Epithelial cell of proximal tubule (primary cell): ENCODE data around the gene C6orf89. TPM values are rescaled to one million over a fixed set of nuclear protein-coding genes. Genes with fewer than 3 reads are reported as not detected.
A peak's percentile ranks its signal among the peaks of the same experiment; 100 is the strongest.

ENCODE experiments used
- DNase-seq: peaks from one replicate; pipeline ENCODE4 v3.0.0-alpha.2; 2011; ENCODE audit warnings: low read depth
- H3K4me3 ChIP-seq: 2 replicates; pipeline ENCODE4 v1.5.1; 2011; ENCODE audit warnings: low read depth, mild to moderate bottlenecking, low read length
- total RNA-seq: library from RNA; depleted of rRNA; stranded (reverse); fragments of >200 nt; gene quantifications from 2 replicates; pipeline ENCODE4 v1.2.3, GENCODE V29; 2015
- TF ChIP-seq, protein P1 (sequence below): conservative IDR thresholded peaks from 2 replicates; pipeline ENCODE4 v1.5.1; 2012; ENCODE audit warnings: low read depth, mild to moderate bottlenecking, low read length

The C6orf89 gene
- total RNA-seq, 1 donor from 2014 or later: 16.3 TPM

DNA sequence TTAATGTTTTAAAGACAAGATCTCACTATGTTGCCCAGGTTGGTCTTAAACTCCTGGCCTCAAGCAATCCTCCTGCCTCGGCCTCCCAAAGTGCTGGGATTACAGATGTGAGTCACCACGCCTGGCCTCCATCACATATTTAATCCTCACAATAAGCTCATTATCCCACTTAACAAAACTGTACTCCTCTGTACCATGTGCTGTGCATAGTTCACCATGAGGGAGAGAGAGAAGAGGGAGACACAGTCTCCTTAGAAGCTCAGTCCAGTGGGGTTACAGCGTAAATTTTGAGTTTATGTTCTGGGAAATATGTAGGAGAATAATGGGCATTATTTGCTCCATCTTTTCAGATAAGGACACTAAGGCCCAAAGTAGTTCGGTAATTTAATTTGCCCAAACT, 38.6 kb upstream of the C6orf89 start:
- TF ChIP-seq, protein P1, sequence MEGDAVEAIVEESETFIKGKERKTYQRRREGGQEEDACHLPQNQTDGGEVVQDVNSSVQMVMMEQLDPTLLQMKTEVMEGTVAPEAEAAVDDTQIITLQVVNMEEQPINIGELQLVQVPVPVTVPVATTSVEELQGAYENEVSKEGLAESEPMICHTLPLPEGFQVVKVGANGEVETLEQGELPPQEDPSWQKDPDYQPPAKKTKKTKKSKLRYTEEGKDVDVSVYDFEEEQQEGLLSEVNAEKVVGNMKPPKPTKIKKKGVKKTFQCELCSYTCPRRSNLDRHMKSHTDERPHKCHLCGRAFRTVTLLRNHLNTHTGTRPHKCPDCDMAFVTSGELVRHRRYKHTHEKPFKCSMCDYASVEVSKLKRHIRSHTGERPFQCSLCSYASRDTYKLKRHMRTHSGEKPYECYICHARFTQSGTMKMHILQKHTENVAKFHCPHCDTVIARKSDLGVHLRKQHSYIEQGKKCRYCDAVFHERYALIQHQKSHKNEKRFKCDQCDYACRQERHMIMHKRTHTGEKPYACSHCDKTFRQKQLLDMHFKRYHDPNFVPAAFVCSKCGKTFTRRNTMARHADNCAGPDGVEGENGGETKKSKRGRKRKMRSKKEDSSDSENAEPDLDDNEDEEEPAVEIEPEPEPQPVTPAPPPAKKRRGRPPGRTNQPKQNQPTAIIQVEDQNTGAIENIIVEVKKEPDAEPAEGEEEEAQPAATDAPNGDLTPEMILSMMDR: no peak
- no peak overlapping the region for H3K4me3 ChIP-seq
- DNase-seq: no peak

DNA sequence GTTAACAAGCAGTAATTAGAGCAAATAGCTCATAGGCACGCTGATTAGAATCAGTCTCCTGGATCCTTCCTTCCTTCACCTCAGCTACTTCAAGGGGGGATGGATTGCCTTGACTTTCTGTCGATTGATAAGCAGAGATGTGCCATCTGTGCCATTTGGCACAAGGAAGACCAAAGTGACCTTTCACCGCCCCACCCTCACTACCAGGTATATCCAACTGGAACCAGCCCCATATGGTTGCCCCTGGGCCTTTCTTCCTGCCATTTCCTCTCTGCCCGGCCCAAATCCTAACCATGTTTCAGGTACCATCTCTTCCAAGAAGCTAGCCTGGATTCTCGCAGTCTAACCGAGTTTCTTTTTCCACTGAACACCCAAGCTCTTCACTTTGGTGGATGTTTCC, 37.8 kb upstream of the C6orf89 start:
- no peak overlapping the region for H3K4me3 ChIP-seq
- DNase-seq: no peak
- TF ChIP-seq, protein P1: no peak

DNA sequence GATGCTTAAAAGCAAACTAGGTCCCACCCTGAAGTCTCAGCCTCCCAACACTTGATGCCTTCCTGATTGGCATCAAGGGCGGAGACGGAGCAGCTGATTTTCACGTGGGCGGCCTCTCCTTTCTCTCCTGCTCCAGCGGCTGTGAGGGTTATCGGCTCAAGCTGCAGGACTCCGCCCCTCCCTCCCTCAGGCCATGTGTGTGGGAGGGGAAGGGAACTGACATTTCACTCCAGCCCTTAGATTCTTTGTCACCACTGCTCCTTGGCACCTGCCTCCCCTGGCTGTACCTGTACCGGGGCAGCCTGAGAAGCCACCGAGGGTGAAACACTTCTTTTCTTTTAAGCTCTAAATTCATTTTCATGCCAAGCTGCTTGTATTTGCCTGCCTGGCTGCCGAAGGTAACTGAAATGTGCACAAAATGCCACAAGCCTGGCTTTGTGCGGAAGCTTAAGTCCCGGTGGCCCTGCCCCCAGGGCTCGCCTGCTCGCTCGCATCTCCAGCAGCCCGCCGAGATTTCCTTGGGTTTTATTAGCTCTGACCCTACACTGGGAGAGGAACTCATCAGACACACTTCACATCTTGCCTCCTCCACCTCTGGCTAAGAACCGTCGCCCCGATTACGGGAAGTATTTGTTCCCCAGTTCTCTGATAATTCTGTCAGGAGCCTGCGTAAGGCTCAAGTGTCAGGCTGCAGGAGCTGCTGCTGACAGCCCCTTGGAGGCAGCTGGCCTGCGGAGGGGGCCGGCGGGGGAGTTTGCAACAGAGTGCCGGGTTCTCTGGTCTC, 36.9 kb upstream of the C6orf89 start:
- peak overlapping the region; percentile 4 for H3K4me3 ChIP-seq
- no peak for DNase-seq
- TF ChIP-seq, protein P1: no peak

DNA sequence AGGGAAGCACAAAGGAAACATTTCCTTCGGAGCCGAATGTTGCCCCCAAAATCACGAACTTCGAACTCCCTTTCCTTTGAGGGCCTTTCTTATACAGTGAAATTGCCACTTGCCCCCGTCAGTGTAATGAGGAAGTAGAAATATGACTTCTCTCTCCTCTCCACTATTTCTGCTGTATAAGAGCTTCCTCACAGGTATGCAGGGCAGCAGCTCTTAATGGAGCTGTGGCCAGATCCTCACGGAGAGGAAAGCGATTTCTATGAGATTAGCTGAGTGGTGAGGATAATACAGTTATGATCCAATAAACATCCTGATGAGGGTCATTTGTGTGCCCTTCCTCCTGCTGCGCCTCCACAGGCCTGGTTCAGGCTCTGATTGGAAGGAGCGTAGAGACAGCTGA, 35.7 kb upstream of the C6orf89 start:
- no peak for DNase-seq
- no peak overlapping the region for H3K4me3 ChIP-seq
- TF ChIP-seq, protein P1: no peak

DNA sequence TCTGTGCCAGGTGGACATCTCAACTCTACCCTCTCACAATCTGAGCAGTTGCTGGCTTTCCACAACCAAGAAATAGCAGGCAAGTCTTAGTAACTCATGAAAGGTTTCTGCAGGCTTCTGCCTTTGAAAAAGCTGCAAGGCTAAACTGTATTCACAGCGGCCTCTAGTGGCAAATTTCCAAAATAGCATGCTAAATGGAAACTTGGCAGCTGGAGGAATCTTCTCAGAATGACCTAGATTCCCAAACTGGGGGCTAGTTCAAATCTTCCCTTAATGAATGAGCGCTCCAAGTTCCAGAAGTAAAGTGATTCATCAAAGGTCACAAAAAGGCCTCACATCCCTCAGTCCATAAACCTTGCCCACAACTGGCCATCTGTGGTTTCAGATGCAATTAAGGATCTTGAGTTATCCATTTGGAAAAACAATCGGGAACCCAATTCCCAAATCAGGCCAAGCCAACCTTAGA, 34.6 kb upstream of the C6orf89 start:
- TF ChIP-seq, protein P1: peak; percentile 90
- DNase-seq: peak; percentile 48
- no peak overlapping the region for H3K4me3 ChIP-seq

DNA sequence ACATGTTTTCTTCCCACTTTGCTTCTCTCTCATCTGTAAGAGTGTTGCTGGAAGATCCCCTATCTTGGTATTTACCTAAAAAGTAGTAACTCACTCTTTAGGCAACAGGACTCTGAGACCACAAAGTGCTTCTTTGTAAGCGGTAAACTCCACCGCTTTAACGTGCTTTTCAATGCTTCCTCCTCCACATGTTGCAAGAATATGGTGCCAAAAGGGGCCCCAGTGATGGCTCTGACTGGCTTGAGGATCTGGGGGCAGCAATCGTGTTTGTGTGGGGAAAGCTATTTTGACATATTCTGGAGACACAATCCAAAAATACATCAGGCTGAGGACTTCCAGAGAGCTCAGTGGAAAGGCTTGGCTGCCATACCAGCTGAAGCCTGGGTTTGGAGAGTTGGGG, 34.1 kb upstream of the C6orf89 start:
- H3K4me3 ChIP-seq: no peak overlapping the region
- no peak for DNase-seq
- TF ChIP-seq, protein P1: no peak
